NCI-H1417 (cell line): ENCODE results near the gene CCDC90B.

ENCODE experiments used
- DNase-seq, 3 experiments: peaks; one replicate each; lab custom pipeline; 2025; lab: John Stamatoyannopoulos, UW

CCDC90B gene

GRCh38 chr11:83235825-83236224 lies 50.3 kb downstream of the CCDC90B start:
- no peak for DNase-seq

DNA sequence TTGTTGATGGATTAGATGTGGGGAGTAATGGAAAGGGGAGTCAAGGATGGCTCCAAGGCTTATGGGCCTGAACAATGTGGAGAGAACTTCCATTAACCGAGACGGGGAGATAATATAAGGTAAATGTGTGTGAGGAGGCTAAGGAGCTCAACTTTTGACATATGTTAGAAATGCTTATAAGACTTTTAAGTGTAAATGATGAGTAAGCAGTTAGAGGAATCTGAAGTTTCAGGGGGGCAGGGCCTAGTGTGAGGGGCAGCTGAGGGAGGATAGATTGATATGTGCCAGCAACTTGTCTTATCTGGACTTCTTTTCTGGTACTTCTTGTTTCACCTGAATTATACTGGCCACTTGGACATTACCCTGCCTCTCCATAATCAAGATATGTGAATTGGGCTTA lies 62.7 kb downstream of the CCDC90B start:
- no peak for DNase-seq

DNA sequence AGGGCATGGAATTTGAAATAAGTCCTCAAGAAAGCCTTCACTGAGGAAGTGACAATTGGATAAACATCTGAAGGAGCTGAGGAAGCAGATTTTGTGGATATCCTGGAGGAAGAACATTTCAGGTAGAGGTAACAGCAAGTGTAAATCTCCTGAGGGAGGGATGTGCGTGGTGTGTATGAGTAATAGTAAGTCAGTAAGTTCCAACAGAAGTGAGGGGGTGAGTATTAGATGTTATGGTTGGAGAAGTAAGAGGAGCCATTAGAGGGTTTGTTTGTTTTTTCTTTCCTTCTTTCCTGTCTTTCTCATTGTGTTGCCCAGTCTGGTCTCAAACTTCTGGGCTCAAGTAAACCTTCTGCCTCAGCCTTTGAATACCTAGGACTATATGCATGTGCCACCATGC lies 63.7 kb downstream of the CCDC90B start:
- no peak for DNase-seq

DNA sequence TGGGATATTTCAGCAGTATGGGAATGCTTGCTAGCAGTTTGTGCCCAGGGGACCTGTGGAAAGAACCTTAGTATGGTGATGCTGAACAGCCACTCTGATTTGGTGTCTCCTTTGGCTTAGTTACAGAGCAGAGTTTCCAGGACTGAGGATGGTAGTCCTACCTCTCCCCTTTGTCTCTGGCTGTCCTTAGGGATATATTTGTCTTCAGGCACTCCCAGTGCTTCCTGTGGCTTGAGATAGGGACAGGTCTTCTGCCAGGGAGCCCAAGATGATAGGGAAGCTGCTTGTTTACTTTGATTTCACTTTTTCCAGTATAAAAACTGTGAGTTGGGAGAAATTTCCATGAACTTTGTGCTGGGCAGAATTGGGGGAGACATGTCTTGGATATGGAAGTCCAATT lies 64.5 kb downstream of the CCDC90B start:
- no peak for DNase-seq

- DNase-seq, result peak in 2 of 3 experiments; percentile 61 to 83
Measured at GRCh38 chr11:83220260-83220659, 65.9 kb downstream of the CCDC90B start.

DNA sequence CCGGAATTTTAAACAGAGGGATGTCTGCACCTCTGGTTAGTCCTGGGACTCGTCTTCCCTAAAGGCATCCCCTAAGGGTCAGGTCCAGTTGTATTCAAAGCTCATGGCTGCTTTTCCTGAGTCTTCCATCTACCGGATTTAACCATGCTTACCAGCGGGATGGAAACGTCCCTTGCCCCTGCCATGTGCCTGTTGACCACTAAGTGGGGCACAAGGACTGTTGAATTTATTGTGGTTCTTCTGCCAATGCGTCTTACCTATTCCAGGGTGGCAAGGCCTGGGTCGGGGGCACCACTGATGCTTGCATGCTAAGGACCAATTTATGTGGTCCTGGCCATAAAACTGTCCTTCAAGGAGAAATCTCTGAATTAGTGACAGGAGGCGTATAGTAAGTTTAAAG lies 67.1 kb downstream of the CCDC90B start:
- DNase-seq, result peak in 2 of 3 experiments; percentile 36 to 61
